NAMALWA (cell line): ENCODE measurements around the gene BOK.
A peak's percentile ranks its signal among the peaks of the same experiment; 100 is the strongest.

Source experiments
- DNase-seq: peaks from one replicate; pipeline ENCODE4 v3.0.0-alpha.2; 2015; ENCODE audit warnings: low spot score

BOK gene

DNA sequence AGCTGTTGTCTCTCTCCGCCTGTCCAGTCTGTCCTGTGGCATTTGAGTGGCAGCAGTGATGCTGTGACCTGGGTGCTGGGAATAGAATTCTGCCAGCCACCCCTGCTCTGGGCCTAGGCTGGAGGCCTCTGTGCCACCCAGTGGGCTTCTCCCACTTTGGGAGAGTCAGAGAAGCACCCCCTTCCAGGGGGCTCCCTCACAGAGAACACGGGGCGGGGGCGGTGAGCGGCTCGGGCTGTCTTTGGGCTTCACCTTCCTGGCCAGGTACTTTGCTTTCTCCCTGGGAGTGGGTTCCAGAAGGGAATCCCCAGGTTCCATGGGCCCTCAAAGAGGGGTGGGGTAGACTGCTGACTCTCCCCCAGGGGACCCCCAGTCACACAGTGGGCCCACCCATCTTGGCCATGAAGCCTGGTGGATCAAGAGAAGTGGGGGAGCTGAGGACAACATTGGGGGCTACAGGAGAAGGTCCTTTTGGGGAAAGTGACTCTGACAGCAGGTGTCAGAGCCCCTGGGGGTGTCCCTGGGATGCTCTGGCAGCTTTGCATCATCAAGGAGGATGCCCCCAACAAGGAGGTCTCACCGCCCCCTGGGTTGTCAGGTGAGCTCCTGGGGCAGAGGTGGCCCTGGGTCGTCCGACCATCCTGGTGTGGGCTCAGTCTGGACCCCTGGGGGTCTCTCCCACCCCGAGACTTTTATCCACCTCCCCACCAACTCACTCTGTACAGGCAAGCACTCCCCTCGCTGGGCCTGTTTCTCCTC is 18.8 kb upstream of the BOK start:
- no peak for DNase-seq

DNA sequence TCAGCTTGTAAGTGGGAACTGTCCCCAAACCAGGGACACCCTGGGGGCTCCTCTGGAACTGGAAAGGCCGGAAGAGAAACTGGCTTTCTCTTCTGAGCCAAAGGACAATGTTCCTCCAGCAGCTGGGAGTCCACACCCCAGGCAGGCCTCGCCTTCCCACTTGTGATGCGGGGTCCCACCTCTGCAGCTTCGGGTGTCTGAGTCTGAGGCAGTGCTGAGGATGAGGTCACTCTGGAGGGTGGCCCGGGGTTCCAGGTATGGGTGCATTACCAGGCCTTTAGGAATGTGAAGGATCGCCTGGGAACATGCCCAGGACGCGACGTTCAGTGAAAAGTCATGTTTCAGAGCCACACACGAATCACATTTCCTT is 18.2 kb upstream of the BOK start:
- DNase-seq: no peak

DNA sequence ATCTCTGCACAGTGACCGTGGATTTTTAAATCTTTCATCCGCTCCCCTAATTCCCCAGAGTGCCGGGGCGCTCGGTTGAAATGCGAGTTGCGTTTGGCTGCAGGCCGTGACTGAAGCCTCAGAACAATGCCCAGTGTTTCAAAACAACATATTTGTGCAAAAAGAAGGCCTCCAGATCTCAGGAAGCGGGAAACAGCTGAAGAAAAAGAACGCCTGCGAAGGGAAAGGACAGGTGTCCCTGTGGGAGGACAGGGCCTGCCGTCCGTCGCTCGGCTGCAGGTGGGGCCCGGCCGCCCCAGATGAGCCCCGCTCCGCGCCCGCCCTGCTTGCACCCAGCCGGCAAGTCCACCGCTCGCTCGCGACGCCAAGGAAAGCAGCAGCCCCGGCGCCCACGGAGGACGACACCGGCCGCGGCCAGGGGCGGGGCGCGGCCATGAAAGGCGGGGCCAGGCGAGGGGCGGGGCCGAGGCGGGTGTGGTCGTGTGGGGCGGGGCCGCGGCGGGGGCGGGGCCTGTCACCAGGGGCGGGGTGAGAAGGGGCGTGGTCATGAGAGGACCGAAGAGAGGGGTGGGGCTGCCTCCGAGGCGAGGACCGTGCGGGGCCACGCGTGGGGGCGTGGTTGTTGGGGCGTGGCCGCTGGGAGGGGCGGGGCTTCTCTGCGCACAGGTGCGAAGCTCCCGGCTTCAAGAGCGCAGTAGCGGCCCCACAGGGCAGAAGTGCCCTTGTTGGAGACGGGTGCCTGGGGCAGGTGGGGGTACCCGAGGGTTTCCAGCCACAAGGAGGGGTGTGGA is 17.6 kb upstream of the BOK start:
- peak; percentile 57 for DNase-seq

DNA sequence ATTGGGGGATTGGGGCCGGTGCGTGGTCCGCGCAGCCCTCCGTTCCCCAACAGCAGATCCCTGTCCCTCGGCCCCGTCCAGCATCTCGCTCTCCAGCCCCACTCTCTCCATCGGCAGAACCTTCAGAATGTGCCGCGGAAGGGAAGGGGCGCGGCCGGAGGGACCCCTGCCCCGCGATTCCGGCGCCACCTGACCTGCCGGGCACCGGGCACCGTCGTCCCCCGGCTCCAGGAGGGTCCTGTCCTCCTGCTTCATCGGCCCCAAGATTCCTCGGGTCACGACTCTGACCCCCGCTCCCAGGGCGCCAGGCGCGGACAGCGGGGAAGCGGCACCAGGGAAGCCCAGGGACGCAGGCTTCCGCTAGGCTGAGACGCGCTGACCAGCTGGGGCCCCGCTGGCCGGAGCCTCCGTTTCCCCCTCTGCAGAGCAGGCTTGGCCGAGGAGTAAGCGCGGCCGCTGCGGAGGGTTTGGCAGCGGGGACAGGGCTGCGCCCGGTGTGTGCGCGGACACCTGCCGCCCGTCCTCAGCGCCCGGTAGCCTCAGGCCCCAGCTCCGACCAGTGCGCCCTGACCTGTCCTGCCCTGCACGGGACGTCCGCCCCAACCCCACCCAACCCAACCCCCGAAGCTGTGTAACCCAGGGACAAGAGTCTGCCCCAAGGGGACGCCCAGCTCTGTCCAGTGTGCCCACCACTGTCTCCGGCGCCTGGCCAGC is 16.8 kb upstream of the BOK start:
- no peak for DNase-seq

DNA sequence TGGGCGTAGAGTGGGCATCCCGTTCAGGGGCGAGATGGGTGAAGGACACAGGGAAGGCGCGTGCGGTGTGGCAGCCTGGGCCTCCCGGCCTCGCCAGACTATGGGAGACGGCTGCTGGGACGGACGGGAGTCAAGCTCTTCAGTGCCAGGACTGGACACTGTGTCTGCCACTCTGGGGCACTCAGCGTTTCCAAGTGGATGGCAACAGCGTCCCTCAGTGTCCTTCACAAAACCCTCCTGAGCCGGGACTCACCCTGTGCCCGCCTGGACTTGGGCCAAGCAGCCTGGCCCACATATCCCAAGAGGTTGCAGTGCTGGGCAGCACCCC is 16.3 kb upstream of the BOK start:
- DNase-seq: no peak

DNA sequence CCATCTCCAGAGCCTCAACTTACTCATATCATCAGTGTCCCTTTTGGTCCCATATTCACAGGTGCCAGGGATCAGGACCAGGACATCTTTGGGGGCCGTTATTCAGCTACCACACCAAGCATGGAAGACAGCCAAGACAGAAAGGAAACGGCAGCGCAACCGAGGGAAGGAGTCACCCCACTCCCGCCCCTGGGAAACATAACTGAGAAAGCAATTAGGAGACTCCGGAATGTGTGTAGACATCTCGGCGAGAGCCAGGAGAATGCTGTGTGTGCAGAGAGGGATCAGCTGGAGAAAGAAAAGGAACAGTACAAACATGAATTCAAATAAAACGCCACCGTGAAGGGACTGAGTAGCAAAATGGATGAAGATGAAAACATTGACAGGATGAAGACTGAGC is 13.4 kb upstream of the BOK start:
- DNase-seq: no peak

DNA sequence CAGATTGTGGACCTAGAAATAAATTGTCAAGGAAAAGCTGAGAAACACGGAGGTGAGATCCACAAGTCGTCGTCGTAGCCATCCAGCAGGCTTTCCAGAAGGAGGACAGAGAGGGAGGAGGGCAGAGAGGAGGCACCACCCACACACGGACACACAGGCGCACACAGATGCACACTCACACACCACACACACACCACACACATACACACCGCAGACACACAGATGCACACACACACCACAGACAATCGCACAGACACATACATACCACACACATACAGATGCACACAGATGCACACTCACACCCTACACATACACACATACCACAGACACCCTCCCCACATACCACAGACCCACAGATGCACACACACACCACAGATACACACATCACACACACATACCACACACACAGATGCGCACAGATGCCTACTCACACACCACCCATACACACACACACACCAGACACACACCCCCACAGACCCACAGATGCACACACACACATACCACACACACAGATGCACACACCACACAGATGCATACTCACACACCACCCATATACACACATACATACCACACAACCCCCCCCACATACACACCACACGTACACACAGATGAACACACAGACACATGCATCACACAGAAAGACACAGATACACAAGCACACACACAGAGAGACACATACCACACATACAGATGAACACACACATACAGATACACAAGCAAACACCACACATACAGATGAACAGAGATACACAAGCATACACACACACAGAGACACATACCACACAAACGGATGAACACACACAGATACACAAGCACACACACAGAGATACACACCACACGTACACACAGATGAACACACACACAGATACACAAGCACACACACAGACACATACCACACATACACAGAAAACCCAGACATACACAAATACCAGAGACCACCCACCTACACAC is 12.7 kb upstream of the BOK start:
- no peak for DNase-seq

DNA sequence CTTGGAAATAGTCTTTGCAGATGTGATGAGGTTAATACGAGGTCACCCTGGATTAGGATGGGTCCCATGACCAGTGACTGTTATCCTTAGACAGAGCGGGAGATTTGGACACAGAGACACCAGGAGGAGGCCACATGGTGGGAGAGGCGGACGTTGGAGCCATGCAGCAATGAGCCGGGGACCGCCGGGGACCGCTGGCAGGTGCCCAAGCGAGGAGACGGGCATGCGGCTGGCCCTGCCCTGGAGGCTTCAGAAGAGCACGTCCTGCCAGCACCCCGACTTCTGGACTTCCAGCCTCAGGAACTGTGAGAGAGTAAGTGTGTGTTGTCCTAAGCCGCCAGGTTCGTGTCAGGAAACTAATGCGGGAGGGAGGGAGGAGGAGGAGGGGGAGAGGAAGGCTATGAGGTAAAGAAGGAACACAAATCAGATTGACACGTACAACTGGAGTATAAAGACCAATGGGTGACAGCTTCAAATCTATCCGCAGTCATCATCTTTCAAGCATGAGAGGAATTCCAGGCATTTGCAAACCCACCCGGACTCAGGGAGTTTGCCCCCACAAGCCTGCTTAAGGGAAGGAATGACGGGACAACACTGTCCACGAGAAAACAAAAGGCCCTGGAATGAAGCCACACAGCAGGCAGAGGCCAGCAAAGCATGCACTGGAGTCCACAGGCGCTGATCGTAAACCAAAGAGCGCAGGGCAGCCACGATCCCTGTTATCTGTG is 11.6 kb upstream of the BOK start:
- no peak for DNase-seq

DNA sequence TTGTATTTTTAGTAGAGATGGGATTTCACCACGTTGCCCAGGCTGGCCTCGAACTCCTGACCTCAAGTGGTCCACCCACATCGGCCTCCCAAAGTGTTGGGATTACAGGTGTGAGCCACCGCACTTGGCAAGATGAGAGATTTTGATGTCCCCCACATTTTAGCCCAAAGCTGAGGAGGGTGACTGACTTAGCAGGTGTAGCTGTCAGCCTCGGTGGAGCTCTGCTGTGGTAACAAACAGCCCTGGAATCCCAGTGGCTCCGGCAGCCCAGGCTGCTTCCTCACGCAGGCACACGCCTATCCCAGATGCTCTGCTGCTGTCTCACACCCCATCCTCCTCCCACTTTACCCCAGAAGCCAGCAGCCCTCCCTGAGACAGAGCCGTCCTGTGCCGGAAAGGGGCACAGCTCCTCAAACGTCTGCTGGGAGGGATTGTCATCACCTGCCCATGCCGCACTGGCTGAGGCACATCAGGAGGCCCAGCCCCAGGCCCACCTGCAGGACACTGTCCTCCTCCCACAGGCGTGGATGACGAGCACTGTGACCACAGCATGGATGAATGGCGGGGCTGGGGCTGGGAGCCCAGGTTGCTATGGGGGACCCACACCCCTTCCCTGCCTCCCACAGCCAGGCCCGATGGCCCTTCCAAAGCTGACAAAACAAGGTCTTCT is 10.6 kb upstream of the BOK start:
- DNase-seq: no peak

DNA sequence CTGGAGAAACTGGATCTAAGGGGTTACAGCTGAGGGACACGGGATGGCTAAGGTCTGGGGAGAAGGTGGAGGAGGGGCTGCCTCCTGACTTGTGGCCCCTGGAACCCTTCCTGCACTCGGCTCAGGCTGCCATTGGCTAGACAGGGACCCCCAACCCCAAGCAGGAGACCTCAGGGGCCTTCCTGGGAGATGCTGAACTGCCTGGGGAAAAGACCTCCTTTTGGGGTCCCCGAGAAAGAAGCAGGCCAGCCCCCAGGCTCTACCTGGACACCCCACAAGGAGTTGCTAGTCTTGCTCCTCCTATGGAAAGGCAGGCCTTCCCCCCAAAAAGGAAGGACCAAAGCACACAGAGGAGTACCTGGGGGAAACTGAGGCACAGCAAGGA is 10.1 kb upstream of the BOK start:
- no peak for DNase-seq

DNA sequence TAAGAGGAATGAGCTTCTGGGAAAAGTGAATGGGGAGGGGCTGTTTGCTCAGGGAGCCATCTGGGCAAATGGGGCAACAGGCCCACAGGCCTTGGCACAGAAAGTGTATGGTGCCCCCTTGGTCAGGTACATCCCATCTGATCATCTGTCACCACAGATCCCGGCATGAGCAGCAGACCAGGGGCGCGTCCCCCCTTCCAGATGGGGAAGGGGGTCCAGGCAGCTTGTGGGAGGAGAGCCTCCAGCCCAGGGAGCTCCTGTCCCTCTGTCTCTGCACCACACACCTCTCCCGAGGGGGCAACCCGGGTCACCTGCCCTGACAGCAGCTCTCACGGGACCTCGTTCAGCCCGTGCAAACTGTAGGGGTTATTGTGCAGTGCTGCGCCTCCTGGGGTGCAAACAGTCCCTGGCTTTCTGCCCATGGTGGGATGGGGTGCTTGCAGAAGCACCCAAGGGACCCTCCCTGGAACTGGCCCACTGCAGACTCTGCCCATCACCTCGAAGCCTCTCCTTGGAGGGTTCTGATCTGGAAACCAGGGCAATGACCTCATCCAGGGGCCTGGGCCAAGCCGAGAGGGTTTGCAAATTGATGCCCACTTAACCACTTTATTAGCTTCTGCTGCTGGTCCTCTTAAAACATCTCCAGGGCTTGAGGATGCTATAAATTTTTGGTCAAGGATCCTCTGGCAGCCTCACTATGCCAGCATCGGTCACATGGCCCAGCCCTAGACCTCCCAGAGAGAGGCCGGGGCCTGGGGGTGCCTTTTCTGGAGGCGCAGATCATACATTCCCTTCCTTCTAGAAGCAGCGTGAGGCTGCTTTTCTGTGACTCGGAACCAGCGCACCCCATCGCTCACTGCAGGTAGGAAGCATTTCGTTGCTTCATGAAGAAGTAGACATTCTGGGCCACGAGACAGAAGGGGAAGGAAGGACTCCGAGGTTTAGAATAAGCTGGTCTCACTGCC is 7.6 kb upstream of the BOK start:
- no peak for DNase-seq

DNA sequence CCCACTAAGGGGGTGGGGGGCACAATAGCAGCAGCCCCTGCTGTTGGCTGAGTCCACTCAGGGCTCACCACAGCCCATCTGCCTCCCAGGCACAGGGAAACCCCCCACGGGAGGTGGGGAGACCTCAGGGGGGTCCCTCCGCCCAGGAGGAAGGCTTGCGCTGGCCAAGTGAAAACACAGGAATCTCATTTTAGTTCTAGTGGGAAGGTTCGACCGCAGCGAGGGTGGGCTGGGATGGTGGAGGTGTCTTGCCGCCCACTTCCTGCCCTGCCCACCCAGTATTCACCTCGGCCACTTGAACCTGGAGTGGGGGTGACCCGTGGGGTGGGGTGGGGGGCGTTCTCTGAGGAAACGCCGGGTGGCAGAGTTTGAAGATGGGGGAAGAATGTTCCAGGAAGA is 6.9 kb upstream of the BOK start:
- no peak for DNase-seq

DNA sequence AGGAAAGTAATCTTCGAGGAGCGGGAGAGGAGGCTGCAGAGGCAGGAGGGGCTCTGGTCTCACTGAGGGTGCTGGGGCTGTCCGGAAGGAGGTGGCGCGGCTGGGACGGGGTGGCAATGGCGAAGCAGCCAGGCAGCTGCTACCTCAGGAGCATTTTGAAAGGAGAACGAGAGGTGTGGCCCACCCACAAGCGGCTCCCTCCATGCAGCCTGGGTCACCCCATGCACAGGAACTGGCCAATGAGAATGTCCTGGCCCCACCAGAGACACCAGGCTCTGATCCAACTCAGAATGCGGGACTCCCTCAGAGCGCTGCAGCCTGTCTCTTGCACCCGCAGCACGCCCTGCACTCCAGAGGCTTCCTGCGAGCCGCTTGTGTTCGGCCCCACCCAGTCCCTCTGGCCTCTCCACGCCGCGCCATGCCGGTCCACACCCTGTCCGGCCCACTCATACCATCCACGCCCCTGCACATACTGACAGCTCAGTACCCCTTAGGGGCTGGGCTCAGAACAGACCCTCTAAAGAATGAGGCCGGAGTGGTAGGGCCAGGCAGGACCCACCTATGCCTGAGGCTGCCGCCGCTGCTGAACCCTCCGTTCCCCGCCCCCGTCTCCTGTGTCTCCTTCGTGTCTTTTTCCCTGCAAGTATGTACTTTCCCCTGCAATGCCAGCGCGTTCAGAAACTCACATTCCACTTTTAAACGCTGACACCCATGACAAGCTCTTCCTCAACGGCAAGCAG is 6.4 kb upstream of the BOK start:
- DNase-seq: no peak

DNA sequence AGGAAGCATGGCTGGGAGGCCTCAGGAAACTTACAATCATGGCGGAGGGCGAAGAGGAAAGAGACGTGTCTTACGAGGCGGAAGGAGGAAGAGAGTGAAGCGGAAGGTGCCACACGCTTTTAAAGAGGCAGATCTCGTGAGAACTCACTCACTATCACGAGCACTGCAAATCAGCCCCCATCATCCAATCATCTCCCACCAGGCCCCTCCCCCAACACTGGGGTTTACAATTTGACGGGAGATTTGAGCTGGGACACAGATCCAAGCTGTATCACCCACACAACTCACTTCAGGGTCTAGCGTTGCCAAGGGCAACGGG is 5.1 kb upstream of the BOK start:
- no peak for DNase-seq

DNA sequence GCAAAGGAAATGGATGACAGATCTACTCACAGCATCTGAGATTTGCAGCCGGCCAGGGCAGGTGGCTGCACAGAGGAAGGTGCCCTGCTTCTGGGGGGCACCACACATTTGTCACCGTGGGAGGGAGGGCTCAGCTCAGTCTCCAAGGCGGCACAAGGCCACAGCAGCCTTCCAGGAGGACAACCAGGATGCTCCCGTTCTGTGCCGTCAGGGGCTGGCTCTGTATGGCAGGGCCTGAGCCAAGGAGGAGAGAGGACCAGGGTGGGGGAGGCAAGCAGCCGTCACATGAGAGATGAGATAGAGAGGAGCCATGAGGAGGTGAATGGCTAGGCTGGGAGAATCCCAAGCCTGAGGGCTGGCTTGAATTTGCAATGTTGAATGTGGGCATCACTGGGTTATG is 4.6 kb upstream of the BOK start:
- no peak for DNase-seq

DNA sequence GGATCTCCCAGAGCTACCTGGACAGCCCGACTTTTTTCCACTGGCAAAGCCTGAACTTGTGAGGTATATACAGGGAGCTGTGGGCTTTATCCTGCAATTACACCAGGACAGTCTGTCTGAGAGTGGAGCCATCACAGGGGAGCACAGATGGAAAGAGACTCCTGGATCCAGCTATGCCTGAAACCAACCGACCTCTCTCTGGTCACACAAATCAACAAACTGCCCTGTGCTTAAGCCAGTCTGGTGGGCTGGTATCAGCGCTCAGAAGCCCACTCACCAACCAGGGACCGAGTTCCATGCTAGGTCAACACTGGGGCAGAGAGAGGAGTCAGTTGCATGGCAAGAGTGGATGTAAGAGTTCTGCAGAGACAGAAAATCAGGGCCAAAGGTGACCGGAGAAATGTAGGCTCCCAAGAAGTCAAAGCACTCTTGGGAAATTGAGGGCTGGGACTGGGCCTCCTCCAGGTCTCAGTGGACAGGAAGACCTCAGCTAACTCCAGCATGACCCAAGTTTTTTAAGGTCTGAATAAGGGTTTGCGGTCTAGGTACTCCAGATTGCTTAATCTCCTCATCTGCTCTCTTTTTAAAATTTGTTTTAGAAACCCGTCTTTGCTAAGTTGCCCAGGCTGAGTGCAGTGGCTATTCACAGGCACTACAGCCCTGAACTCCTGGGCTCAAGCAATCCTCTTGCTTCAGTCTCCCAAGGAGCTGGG is 3.8 kb upstream of the BOK start:
- no peak for DNase-seq

DNA sequence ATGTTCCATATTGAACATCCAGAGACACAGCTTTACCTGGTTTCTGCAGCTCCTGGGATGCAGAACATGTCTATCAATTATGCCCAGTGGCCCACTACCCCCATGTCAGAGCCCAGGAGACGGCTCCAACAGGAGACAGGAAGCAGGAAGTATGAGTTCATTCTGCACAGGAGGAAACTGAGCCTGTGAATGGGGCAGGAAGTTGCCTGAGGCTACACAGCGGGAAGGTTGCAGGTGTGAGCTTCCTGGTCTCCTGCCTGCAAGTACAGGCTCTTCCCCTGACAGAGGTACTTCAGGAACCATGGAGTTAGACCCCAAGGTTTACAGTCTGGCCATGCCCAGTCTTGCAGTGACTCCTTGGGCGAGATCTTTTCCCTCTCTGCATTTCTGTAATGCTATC is 2.8 kb upstream of the BOK start:
- no peak for DNase-seq

DNA sequence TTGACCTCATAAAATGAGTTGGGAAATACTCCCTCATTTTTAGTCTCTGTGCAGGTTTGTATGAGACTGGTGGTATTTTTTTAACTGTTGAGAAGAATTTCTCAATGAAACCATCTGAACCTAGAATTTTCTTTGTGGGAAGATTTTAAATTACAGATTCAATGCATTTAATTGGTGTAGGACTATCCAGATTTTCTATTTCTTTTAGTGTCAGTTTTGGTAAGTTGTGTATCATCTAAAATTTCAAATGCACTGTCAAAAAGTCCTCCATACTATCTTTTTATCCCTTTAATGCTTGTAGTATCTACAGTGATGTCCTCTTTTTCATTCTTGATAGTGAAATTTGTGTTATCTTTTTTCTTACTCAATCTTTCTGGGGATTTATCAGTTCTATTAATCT is 1.8 kb upstream of the BOK start:
- DNase-seq: no peak
